Activated CD4-positive, alpha-beta memory T cell treated with anti-CD3 and anti-CD28 coated beads for 36 hours (primary cell): ENCODE data around the gene SCAF1. TPM values are rescaled to one million over a fixed set of nuclear protein-coding genes. Genes with fewer than 3 reads are reported as not detected.

Source experiments
- CTCF ChIA-PET: fragments of 350-600 bp; sonication (Branson Sonifier 250); formaldehyde crosslinking; loops from one replicate; lab custom pipeline; 2021; ENCODE audit warnings: antibody characterized with exemption, inconsistent platforms; lab: Charles Lee
- POLR2A ChIA-PET: fragments of 350-600 bp; sonication (Branson Sonifier 250); formaldehyde crosslinking; loops from one replicate; lab custom pipeline; 2021; ENCODE audit warnings: antibody characterized with exemption; lab: Charles Lee
- DNase-seq: peaks from one replicate; pipeline ENCODE4 v3.0.0-alpha.2; 2020
- H3K27ac Mint-ChIP-seq: one replicate; pipeline ENCODE4 v1.8.0; 2021; ENCODE audit warnings: mixed read lengths
- H3K27me3 Mint-ChIP-seq: one replicate; pipeline ENCODE4 v1.8.0; 2021; ENCODE audit warnings: mixed read lengths
- H3K36me3 Mint-ChIP-seq: one replicate; pipeline ENCODE4 v1.8.0; 2021; ENCODE audit warnings: mixed read lengths
- H3K4me1 Mint-ChIP-seq: one replicate; pipeline ENCODE4 v1.8.0; 2021; ENCODE audit warnings: low read depth, mixed read lengths
- H3K4me3 Mint-ChIP-seq: one replicate; pipeline ENCODE4 v1.8.0; 2021; ENCODE audit warnings: mild to moderate bottlenecking, mixed read lengths
- H3K9me3 Mint-ChIP-seq: one replicate; pipeline ENCODE4 v1.8.0; 2021; ENCODE audit warnings: mixed read lengths
- intact Hi-C: fragments of 100-400 bp; cut with micrococcal nuclease; formaldehyde crosslinking; loops from one replicate; pipeline ENCODE4 v1.15.1; 2023
- total RNA-seq, 2 experiments: library from RNA; stranded (reverse); gene quantifications; one replicate each; pipeline ENCODE4 v1.2.3, GENCODE V29; 2021

Gene SCAF1
- total RNA-seq, 2 experiments from 2014 or later, result 57.4 to 58.6 TPM

GRCh38 chr19:49651820-49652550 lies 10.0 kb downstream of the SCAF1 start:
- Mint-ChIP-seq H3K27ac (no peak overlapping the region), H3K4me1 (peaks cover 2% of the 10 kb centered on the region), H3K36me3 (peaks cover 22% of the 10 kb centered on the region), H3K27me3 (no peaks in the 10 kb centered on the region), H3K9me3 (no peaks in the 10 kb centered on the region), H3K4me3 (no peak overlapping the region)
- no peak for DNase-seq
- POLR2A ChIA-PET, result no interaction called here
- intact Hi-C loops, result no loop called here
- CTCF ChIA-PET, result no interaction called here

GRCh38 chr19:49652551-49653465 lies 10.8 kb downstream of the SCAF1 start:
- intact Hi-C loops, result no loop called here
- Mint-ChIP-seq H3K4me1 (no peaks in the 10 kb centered on the region), H3K36me3 (peaks cover 26% of the 10 kb centered on the region), H3K9me3 (no peaks in the 10 kb centered on the region), H3K4me3 (no peak overlapping the region), H3K27ac (no peak overlapping the region), H3K27me3 (no peaks in the 10 kb centered on the region)
- POLR2A ChIA-PET, result no interaction called here
- DNase-seq, result no peak
- CTCF ChIA-PET, result no interaction called here

- no peak for DNase-seq
- CTCF ChIA-PET, result no interaction called here
- no peaks in the 10 kb centered on the region for H3K27me3 Mint-ChIP-seq
- no peak overlapping the region for H3K27ac Mint-ChIP-seq
- H3K4me1 Mint-ChIP-seq, result no peaks in the 10 kb centered on the region
- POLR2A ChIA-PET, result no interaction called here
- no peak overlapping the region for H3K4me3 Mint-ChIP-seq
- H3K9me3 Mint-ChIP-seq, result no peaks in the 10 kb centered on the region
- H3K36me3 Mint-ChIP-seq, result peaks cover 27% of the 10 kb centered on the region
- intact Hi-C loops, result no loop called here
These were observed 11.4 kb downstream of the SCAF1 start for GRCh38 chr19:49653466-49653806.

- Mint-ChIP-seq H3K9me3 (no peaks in the 10 kb centered on the region), H3K27me3 (no peaks in the 10 kb centered on the region), H3K4me1 (peaks cover 3% of the 10 kb centered on the region), H3K36me3 (peaks cover 30% of the 10 kb centered on the region), H3K4me3 (no peak overlapping the region), H3K27ac (no peak overlapping the region)
- ChIA-PET POLR2A (interaction anchor here (1.7 kb wide), 1 partner anchor 10 kb away, joined by 5 read pairs; no protein-coding TSS in a partner anchor), CTCF (interaction anchor here (2.0 kb wide), 1 partner anchor 13 kb away, joined by 5 read pairs; no protein-coding TSS in a partner anchor)
- DNase-seq, result no peak
- intact Hi-C loops, result no loop called here
These were observed 12.6 kb downstream of the SCAF1 start for GRCh38 chr19:49654581-49654980.

GRCh38 chr19:49655570-49656455 lies 13.8 kb downstream of the SCAF1 start:
- H3K36me3 Mint-ChIP-seq, result peaks cover 33% of the 10 kb centered on the region
- no peak overlapping the region for H3K27ac Mint-ChIP-seq
- ChIA-PET CTCF (interaction anchor here (0.8 to 2.5 kb wide), 4 partner anchors 12 to 86 kb away, joined by 3 to 13 read pairs (median 4); no protein-coding TSS in a partner anchor), POLR2A (interaction anchor here (0.5 to 1.7 kb wide), 5 partner anchors 8 to 704 kb away, joined by 3 to 6 read pairs (median 3); no protein-coding TSS in a partner anchor)
- no peak overlapping the region for H3K4me3 Mint-ChIP-seq
- H3K4me1 Mint-ChIP-seq, result peaks cover 3% of the 10 kb centered on the region
- DNase-seq, result no peak
- no peaks in the 10 kb centered on the region for H3K27me3 Mint-ChIP-seq
- intact Hi-C loops, result no loop called here
- no peaks in the 10 kb centered on the region for H3K9me3 Mint-ChIP-seq

- POLR2A ChIA-PET, result interaction anchor here (1.3 to 1.7 kb wide), 2 partner anchors 8 to 20 kb away, joined by 3 to 5 read pairs; no protein-coding TSS in a partner anchor
- Mint-ChIP-seq H3K9me3 (no peaks in the 10 kb centered on the region), H3K4me3 (no peak overlapping the region)
These were observed 14.6 kb downstream of the SCAF1 start for GRCh38 chr19:49656456-49657109.

GRCh38 chr19:49657493-49658138 lies 15.6 kb downstream of the SCAF1 start:
- H3K27me3 Mint-ChIP-seq, result no peaks in the 10 kb centered on the region
- DNase-seq, result no peak
- peaks cover 35% of the 10 kb centered on the region for H3K36me3 Mint-ChIP-seq
- POLR2A ChIA-PET, result no interaction called here
- intact Hi-C loops, result no loop called here
- no peaks in the 10 kb centered on the region for H3K9me3 Mint-ChIP-seq
- CTCF ChIA-PET, result interaction anchor here (2.2 to 2.5 kb wide), 2 partner anchors 15 to 21 kb away, joined by 5 to 13 read pairs; no protein-coding TSS in a partner anchor
- H3K4me1 Mint-ChIP-seq, result peaks cover 5% of the 10 kb centered on the region
- H3K4me3 Mint-ChIP-seq, result no peak overlapping the region
- H3K27ac Mint-ChIP-seq, result no peak overlapping the region

More at GRCh38 chr19:49656456-49657109, 14.6 kb downstream of the SCAF1 start:
- peaks cover 3% of the 10 kb centered on the region for H3K4me1 Mint-ChIP-seq
- CTCF ChIA-PET, result interaction anchor here (1.5 to 2.5 kb wide), 3 partner anchors 16 to 24 kb away, joined by 4 to 13 read pairs (median 5); no protein-coding TSS in a partner anchor
- no peak for DNase-seq
- intact Hi-C loops, result no loop called here
- no peak overlapping the region for H3K27ac Mint-ChIP-seq
- no peaks in the 10 kb centered on the region for H3K27me3 Mint-ChIP-seq
- H3K36me3 Mint-ChIP-seq, result peaks cover 32% of the 10 kb centered on the region

GRCh38 chr19:49658139-49658517 lies 16.1 kb downstream of the SCAF1 start:
- intact Hi-C loops, result no loop called here
- Mint-ChIP-seq H3K27me3 (no peaks in the 10 kb centered on the region), H3K4me1 (peaks cover 10% of the 10 kb centered on the region), H3K4me3 (no peak overlapping the region), H3K36me3 (peaks cover 37% of the 10 kb centered on the region), H3K9me3 (no peaks in the 10 kb centered on the region), H3K27ac (no peak overlapping the region)
- DNase-seq, result no peak
- ChIA-PET CTCF (interaction anchor here (2.2 kb wide), 1 partner anchor 21 kb away, joined by 5 read pairs; no protein-coding TSS in a partner anchor), POLR2A (no interaction called here)

GRCh38 chr19:49658566-49659442 lies 16.8 kb downstream of the SCAF1 start:
- ChIA-PET CTCF (interaction anchor here (1.2 to 2.2 kb wide), 2 partner anchors 13 to 20 kb away, joined by 4 to 5 read pairs; no protein-coding TSS in a partner anchor), POLR2A (no interaction called here)
- Mint-ChIP-seq H3K9me3 (no peaks in the 10 kb centered on the region), H3K36me3 (peaks cover 37% of the 10 kb centered on the region), H3K4me1 (peaks cover 17% of the 10 kb centered on the region), H3K27me3 (no peaks in the 10 kb centered on the region), H3K27ac (no peak overlapping the region), H3K4me3 (no peak overlapping the region)
- DNase-seq, result no peak
- intact Hi-C loops, result no loop called here
